NCI-H2227 (cell line): ENCODE results near the gene CYS1.

Source experiments
- DNase-seq: peaks from one replicate; lab custom pipeline; 2025; ENCODE audit not compliant: unreplicated experiment; lab: John Stamatoyannopoulos, UW

CYS1 gene

DNA sequence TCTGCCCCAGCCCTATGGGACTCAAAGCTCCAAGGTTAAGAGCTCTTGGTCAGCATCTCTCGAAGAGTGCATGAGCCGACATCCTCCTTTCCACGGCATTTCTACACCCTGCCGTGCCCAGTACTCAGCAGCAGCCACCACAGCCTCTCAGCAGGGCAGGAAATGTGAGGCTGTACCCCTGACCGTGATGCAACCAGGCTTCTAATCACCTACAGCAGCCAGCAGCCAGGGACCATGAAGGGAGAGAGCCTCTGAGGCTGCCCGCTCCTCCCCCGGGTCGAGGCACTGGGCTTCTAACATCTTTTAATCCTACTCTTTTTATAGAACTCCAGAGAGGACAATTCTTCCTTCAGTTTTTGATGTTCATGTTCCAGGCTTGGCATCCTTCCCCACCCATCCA, 6.5 kb downstream of the CYS1 start:
- DNase-seq: no peak

DNA sequence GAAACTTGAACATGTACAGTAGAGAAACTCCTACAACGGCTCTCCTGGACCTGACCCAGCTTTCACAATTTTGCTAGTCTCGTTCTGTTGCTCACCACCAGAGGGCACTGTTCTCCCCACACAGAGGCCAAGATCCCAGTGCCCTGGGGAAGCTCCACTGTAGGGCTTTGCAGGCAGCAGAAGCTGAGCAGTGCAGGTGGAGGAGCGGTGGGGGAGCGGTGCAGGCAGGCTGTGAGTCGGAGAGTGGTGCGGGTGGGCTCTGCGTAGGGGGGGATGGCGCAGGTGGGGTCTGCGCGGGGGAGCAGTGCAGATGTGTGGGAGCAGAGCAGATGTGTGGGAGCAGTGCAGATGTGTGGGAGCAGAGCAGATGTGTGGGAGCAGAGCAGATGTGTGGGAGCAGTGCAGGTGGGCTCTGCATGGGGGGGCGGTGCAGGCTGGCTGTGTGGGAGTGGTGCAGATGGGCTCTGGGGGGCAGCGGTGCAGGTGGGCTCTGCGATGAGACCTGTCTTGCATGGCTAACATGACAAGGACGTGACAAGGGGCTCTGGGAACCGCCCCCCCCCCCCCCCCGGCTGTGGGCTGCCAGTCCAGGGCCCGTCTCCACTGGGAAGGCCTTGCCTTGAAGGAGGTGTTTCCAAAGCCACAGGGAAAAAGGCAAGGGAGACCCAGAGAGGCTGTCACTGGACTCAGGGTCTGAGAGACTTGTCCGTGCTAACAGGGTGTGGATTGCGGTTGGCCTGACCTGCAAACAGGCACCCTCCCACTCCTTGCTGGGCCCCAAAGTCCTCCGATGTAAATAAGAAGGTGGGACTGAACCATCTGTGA, 7.3 kb downstream of the CYS1 start:
- DNase-seq: peak; percentile 89

DNA sequence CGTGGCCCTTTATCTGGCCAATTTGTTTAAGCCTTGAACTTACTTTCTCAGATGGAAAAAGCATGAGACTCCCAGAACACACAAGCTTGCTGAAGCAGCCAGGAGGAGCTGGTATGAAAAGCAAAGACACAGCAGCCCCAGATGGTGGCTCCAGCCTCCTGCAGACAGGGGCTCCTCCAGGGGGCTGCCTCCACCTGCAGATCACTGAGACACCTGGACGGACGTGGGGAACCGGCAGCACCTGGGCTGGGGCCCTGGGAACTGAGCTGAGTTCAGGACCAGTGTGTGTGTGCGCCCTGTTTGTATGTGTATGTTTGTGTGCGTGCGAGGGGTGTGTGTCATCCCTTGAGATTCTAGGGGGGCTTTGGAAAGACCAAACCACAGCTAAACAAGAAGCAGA, 8.6 kb downstream of the CYS1 start:
- DNase-seq: no peak

DNA sequence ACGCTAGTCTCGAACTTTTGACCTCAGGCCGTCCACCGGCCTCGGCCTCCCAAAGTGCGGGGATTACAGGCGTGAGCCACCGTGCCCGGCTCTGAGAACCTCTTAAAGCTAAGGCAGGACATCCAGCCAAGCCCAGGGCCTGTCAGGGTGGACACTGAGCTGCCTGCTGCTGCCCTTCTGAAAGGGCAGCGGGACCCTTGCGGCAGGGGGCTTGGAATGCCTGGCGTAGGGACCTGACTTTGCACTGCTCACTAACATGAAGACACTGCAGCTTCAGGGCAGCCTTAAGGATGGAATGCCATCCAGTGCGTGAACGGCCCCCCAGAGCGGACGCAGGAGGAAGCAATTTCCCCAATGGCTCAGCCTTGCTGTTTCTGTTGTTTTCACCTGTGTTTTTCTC, 9.0 kb downstream of the CYS1 start:
- no peak for DNase-seq

DNA sequence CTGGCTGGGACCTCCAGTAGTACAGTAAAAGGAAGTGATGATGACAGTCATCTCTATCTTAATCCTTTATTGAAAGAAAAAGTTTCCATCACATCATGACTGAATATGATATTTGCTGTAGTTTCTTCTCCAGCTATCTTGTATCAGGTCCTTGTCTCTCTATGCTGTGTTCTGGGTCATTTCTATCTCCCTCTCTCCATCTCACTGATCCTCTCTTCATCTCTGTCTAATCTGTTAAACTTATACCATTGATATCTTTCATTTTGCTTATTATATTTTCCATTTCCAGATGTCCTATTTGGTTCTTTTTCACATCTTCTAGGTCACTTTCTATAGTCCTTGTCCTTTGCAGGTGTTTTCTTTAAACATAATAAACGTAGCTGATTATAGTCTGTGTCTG, 12.3 kb downstream of the CYS1 start:
- DNase-seq: no peak

DNA sequence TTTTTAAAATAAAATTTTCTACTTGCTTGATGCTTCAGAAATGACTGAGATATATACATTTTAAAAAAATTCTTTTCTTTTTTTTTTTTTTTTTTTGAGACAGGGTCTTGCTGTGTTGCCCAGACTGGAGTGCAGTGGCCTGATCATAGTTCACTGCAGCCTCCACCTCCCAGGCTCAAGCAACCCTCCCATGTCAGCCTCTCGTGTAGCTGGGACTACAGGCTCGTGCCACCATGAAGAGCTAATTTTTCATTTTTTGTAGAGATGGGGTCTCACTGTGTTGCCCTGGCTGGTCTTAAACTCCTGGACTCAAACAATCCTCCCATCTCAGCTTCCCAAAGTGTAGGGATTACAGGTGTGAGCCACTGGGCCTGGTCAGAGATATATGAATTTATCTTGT, 12.9 kb downstream of the CYS1 start:
- DNase-seq: no peak

DNA sequence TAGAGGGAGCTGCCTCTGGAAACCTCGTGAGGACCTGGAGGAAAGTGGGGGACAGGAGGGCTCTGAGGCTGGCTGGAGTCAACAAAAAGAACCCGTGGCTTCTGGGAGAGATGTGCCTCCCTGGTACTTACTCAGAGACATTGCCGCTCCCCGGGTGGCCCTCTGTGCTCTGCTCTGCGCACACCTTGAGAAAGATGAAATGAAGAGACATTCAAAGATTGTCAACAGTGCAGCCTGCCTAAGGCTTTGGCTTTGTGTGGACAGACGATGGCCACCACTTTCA, 14.5 kb downstream of the CYS1 start:
- no peak for DNase-seq

DNA sequence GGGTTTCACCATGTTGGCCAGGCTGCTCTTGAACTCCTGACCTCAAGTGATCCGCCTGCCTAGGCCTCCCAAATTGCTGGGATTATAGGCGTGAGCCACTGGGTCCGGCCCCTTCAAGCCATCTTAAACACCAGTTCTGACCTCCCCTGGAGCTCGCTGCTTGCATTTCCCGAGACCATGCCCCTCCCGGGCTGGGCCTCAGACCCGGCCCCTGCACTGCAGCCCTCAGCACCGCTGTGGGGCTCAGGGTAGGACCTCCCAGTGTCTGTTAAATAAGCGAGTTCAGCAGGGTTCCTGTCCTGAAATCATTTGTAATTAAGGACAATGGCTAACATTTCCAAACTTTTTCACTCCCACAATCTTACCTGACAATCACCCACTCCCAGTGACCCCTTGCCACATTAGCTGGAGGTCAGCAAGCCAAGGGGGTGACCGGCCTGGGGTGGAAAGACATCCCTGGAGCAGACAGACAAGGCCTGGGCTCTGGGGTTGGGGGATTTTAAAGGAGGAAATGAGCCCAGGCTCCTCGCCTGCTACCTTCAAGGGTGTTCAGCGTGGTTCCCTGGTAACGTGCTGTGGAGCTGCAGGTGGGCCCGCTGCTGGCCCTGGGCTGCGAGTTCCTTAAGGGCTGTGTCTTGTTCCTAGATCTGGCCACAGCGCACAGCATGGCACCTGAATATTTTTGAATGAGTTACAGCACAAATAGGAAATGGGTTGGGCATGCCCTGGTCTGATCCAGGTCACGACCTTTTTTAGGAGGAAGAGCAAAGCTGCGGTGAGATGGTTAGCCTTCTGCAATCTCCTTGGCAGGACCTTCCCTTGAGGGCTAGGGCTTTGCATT, 15.1 kb downstream of the CYS1 start:
- no peak for DNase-seq

DNA sequence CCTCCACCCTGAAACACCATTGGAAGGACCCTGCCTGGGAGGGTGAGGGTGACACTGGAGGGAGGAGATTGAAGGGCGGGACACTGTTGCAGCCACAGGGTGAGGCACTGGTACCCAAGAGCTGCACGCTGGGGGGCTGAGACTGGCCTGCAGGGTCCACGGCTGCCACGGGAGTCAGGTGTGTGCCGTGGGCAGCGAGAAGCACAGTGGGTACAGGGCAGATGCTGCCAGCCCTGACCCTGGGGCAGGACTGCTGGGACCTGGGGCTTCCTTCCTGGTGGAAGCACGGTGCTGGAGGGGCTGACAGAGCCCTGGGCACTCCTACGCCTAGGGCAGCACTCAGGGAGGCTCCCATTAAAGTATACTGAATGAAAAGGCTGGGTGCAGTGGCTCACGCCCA, 16.6 kb downstream of the CYS1 start:
- no peak for DNase-seq

DNA sequence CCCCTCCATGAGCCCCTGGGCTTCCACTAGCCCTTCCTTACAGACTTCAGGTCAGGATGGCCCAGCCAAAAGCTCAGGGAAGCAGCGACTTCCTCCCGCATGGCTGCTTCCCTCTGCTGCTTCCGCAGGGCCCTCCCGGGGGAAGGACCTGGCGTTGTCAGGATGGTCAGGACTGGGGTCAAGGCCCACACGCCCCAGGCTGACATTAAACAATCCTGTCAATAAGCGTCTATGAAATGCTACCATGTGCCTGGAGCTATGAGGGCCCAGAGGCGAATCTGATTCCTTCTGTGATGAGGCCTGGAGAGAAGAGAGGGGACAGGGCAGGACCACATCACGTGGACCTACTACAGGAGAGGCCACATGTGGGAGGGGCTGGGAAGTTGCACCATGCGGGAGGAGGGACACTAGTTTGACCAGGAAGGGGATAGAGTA, 17.3 kb downstream of the CYS1 start:
- no peak for DNase-seq

DNA sequence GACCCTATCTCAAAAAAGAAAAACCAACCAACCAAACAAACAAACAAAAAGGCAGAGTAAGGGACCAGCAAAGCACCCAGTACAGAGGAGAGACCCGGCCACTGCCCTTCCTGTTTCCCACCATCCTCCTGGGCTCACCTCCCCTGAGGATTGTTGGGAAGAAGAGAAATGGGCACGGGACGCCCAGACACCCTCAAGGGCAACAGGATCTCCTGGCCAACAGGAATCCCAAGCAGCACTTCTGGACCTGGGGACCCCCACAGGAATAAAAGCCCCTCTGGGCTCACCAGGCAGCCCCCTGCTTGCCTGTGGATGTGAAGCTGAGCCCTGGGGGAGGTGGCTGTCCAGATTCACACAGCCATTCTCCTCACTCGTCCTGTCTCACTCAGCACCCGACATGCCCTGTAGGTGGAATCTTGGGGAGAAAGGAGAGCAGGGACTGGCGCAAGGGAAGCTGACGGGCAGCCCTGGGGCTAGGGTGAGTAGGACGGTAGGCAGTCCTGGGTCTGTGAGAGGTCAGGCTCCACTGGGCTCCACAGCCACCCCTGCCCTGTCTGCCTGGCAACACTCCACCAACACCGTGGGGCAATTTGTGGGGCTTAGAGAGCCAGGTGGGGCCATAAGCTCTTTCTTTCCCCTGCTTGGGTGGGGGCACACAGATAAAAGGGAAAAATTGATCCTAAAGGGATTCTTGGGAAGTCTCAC, 18.8 kb downstream of the CYS1 start:
- no peak for DNase-seq

DNA sequence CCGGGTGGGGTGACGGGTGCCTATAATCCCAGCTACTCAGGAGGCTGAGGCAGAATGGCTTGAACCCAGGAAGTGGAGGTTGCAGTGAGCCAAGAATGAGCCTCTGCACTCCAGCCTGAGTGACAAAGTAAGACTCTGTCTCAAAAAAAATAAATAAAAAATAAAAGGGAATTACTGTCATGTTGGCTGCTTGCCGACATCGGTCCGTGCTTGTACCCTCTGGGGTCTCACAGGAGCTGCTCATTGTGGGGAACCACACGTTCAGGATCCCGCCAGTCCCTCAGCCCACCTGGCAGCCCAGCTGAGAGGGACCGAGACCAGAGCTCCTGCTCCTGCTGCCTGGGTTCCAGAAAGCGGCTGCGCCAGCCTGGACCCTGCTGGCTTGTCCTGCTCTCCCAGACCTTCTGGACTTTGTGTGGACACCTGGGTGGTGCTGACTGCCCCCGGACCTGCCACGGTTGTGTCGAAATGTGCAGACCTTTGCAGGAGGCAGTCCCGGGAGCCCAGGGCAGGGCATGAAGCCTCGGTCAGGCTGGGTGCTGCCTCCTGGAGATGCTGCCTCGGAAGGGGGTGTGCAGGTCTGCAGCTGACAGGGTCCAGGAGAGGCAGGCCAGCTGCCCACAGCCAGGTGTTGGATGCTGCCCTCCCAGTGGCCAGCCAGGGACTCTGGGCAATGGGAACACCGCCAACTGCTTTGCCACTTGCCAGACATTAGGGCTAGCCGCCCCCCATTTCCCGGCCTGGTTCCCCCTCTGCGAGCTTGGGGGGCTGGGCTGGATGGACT, 20.5 kb downstream of the CYS1 start:
- DNase-seq: no peak

DNA sequence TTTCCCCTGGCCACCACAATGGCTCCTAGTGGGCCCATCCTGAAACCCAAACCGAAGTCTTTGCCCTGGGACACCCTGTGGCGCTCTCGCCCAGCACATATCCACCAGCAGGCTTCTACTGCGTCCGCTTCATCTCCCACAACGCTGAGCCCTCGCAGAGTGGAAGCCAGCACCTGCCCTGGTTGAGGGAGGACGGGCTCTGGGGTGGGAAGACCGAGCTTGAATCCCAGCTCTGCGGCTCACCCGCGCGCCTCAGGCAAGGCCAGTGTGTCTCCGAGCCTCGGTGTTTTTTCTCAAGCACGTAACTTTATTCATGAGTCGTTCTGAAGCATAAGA, 21.2 kb downstream of the CYS1 start:
- DNase-seq: no peak

DNA sequence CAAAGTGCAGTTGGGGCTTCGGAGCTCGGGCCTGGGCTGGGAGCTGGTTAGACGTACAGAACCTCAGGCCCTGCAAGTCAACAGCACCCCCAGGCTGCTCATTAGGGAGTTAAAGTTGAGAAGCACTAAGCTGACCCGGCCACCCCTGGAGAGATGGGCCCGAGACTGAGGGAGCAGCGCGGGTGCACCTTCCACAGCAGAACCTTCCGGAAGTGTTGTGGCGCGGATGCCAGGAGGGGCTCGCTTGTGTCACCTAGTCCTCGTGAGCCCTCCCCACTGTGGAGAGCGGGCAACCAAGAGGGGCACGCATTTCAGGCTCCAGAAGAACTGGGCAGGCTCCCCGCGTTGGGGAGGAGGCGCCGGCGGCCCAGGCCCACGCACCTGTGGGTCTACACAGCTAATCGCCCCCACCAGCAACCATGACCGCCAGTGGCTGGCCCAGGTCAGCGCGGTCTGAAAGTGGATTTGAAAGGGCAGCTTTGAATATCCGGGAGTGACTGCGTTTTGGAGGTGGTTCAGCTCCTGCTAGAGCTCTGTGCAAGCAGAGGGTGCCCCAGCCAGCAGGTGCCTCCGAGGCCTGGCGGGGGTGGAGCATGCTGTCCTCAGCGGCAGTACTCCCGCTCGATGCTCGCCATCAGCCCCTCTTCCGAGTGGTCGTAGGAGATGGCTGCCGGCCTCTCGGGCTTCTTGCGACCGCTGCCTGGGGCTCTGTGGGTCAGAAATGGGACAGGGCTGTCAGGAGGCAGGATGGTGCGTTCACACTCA, 21.8 kb downstream of the CYS1 start:
- DNase-seq: no peak

DNA sequence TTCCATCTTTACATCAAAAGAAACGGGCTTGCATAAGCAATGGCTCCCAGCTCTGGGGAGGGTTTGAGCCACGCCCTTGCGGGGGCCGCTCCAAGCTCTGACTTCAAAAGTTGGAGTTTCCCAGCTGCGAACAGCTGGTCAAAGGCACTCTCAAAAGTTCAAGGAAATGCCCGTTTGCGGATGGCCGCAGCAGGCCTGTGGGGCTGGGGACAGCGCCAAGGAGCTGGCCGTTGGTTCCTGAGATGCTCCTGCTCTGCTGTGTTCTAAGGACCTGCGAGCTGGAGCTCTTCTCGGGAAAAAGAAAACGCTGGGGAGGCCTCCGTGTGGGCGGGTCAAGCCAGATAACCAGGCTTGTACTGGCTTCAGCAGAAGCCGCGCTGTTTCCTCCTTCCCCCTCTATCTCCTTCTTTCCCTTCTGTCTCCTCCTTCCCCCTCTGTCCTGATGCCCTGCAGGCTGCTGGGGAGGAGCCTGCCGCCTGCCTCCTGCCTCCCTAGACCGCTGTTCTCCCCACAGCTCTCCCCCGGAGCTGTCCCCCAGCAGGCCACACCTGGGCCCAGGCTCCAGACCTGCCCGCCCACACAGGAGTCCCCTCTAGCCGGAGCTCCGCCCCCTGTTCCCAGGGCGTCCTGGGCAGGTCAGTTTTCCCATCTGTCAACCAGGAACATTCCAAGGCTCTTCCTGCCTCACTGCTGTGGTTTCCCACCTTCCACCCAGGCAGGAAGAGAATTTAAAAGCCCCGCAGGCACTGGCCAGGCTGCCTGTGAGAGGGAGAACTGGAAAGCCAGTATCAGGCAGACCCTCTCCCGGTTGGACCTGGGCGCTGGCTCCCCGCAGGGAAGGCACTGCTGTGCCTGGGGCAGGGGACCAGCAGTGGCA, 22.7 kb downstream of the CYS1 start:
- peak; percentile 69 for DNase-seq

DNA sequence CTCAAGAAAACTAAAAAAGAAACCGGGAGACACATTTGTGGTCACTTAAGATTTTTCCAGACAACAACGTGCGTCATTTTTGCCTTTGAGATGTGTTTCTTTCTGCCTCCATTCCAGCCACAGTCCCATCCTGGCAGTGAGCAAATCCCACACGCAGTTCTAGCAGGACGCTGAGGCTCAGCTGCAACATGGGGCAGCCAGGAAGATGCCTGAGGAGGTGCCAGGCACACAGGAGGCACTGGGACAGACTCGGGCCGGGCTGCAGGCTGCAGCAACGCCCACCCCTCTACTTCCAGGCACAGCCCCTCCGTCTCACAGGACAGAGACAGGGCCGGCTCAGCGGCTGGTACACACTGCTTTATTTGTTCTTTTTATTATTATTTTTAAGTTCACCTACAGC, 23.8 kb downstream of the CYS1 start:
- no peak for DNase-seq

DNA sequence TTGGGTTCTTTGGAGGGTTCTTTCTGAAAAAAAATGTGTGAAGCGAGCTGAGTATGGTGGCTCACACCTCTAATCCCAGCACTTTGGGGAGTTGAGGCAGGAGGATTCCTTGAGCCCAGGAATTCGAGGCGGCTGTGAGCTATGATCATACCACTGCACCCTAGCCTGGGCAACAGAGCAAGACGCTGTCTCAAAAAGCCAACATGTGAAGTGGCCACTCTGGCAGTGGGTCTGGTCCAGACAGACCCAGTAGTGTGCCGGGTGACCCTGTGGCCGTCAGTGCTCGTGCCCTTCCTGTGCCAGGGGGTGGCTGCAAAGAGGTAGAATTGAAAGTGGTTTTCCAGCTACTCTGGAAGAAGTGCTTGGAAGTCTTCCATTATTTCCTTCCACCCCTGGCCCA, 25.2 kb downstream of the CYS1 start:
- no peak for DNase-seq

DNA sequence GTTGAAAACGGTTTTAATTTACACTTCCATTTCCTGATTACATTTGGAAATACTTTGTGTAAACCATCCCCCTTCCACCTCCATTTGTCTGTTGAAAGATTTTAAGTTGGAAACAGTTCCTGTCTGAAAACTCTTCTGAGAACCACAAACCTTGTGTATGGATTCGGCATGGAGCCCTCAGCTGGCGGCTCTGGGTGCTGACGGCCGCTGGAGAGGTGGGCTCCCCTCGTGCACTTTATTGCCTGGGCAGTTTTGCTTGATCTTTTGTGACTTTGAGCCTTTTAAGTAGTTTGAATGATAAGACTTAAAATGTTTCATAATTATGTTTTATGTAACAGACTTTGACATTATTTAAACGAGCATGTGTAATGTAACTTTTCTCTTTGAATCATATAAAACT, 25.8 kb downstream of the CYS1 start:
- no peak for DNase-seq

DNA sequence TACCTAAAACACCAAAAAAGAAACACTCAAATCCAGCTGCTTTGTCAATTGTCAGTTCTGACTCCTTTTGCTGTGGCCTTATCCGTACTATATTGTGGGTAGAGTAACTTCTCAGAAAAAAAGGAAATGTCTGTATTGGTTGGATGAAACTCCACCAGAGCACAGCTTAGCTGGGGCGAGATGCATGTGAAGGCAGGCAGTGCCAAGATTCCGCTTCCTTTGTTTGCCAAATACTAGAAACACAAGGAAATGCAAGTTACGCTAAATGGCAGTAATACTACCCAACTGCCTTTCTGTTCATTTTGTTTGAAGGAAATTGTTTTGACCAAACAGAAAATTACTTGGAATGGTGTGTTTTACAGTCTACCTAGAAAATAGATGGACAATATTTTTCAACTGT, 26.9 kb downstream of the CYS1 start:
- no peak for DNase-seq

DNA sequence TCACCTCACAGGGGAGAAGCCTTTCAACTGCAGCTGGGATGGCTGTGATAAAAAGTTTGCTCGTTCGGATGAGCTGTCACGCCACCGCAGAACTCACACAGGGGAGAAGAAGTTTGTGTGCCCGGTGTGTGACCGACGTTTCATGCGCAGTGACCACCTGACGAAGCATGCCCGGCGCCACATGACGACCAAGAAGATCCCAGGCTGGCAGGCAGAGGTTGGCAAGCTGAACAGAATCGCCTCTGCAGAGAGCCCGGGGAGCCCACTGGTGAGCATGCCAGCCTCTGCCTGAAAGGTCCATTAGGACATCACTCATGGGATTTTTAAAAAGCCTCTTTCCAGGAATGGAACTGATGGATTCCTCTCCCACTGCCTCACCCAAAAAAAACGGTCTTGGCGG, 28.0 kb downstream of the CYS1 start:
- no peak for DNase-seq
